ENCODE data around the gene MAP3K20.
"Not testable (repeated sequence)": the region's sequence is repeated elsewhere in the genome, so short reads cannot be mapped to it uniquely, and the experiment has no call there.

MAP3K20 gene

GRCh38 chr2:173092844-173093402 is 17.3 kb downstream of the MAP3K20 start:
- H3K27me3 ChIP-seq, result no peaks in the 10 kb centered on the region
- no peaks in the 10 kb centered on the region for H3K36me3 ChIP-seq
- TF ChIP-seq, protein P1, sequence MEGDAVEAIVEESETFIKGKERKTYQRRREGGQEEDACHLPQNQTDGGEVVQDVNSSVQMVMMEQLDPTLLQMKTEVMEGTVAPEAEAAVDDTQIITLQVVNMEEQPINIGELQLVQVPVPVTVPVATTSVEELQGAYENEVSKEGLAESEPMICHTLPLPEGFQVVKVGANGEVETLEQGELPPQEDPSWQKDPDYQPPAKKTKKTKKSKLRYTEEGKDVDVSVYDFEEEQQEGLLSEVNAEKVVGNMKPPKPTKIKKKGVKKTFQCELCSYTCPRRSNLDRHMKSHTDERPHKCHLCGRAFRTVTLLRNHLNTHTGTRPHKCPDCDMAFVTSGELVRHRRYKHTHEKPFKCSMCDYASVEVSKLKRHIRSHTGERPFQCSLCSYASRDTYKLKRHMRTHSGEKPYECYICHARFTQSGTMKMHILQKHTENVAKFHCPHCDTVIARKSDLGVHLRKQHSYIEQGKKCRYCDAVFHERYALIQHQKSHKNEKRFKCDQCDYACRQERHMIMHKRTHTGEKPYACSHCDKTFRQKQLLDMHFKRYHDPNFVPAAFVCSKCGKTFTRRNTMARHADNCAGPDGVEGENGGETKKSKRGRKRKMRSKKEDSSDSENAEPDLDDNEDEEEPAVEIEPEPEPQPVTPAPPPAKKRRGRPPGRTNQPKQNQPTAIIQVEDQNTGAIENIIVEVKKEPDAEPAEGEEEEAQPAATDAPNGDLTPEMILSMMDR (IDR thresholded peaks at IDR 0.05), result no peak
- H3K9me3 ChIP-seq, result no peaks in the 10 kb centered on the region
- H3K4me1 ChIP-seq (ENCODE audit: control insufficient read depth in 1 of 2, insufficient read depth in 1 of 2, low read depth in 1 of 2, low read length in 1 of 2), result no peaks in the 10 kb centered on the region
- H3K27ac ChIP-seq, result no peak overlapping the region
- H3K4me3 ChIP-seq (ENCODE audit: low read depth in 1 of 2, low read length in 1 of 2), result no peak overlapping the region

DNA sequence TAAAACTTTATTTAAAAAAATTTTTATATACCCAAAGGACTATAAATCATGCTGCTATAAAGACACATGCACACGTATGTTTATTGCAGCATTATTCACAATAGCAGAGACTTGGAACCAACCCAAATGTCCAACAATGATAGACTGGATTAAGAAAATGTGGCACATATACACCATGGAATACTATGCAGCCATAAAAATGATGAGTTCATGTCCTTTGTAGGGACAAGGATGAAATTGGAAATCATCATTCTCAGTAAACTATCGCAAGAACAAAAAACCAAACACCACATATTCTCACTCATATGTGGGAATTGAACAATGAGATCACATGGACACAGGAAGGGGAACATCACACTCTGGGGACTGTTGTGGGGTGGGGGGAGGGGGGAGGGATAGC is 18.0 kb downstream of the MAP3K20 start:
- H3K36me3 ChIP-seq; H3K4me3 ChIP-seq (ENCODE audit: low read depth in 1 of 2, low read length in 1 of 2); H3K9me3 ChIP-seq; H3K27ac ChIP-seq; H3K27me3 ChIP-seq; H3K4me1 ChIP-seq (ENCODE audit: control insufficient read depth in 1 of 2, insufficient read depth in 1 of 2, low read depth in 1 of 2, low read length in 1 of 2): not testable (repeated sequence)

DNA sequence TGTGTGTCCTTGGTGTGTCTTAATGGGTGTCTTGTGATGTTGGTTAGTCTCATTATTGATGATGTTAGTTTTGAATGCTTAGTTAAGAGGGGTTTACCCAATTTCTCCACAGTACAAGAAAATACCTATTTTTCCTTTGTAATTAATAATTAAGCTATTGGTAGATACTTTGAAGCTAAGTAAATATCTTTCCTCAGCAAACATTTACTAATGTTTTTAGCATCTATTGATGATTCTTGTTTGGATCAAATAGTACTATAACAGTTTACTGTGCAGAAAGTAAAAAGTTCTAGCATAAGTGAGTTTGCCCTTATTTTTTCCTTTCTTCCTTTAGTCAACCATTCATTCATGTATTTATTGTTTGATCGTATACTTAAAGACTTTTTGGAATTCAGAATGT is 19.1 kb downstream of the MAP3K20 start:
- Histone ChIP-seq H3K4me3 (ENCODE audit: low read depth in 1 of 2, low read length in 1 of 2) (no peak overlapping the region), H3K27me3 (no peaks in the 10 kb centered on the region), H3K4me1 (ENCODE audit: control insufficient read depth in 1 of 2, insufficient read depth in 1 of 2, low read depth in 1 of 2, low read length in 1 of 2) (no peaks in the 10 kb centered on the region), H3K27ac (no peak overlapping the region), H3K9me3 (no peaks in the 10 kb centered on the region), H3K36me3 (no peaks in the 10 kb centered on the region)
- TF ChIP-seq, protein P1 (IDR thresholded peaks at IDR 0.05), result no peak

DNA sequence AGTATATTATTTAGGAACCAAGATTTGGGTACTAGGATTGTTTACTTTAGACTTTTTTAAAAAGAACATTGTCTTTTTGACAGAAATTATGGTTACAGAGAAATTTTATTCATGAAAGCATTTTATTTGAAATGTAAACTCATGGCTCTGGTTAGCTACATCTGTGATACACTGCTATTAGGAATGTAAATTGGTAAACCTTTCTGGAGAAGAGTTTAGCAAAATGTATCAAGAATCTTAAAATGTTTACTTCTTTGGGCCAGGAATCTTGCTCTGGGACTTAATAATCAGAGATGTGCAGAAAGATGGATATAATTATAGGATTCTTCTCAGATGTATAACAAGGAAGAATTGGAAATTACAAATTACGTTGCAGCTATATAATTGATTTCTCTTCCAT is 19.7 kb downstream of the MAP3K20 start:
- TF ChIP-seq, protein P1 (IDR thresholded peaks at IDR 0.05), result no peak
- Histone ChIP-seq H3K4me1 (ENCODE audit: control insufficient read depth in 1 of 2, insufficient read depth in 1 of 2, low read depth in 1 of 2, low read length in 1 of 2) (no peaks in the 10 kb centered on the region), H3K36me3 (no peaks in the 10 kb centered on the region), H3K9me3 (no peaks in the 10 kb centered on the region), H3K4me3 (ENCODE audit: low read depth in 1 of 2, low read length in 1 of 2) (no peak overlapping the region), H3K27ac (no peak overlapping the region), H3K27me3 (no peaks in the 10 kb centered on the region)

- H3K27me3 ChIP-seq, result no peaks in the 10 kb centered on the region
- H3K4me1 ChIP-seq (ENCODE audit: control insufficient read depth in 1 of 2, insufficient read depth in 1 of 2, low read depth in 1 of 2, low read length in 1 of 2), result no peaks in the 10 kb centered on the region
- no peaks in the 10 kb centered on the region for H3K9me3 ChIP-seq
- H3K4me3 ChIP-seq (ENCODE audit: low read depth in 1 of 2, low read length in 1 of 2), result no peak overlapping the region
- no peak overlapping the region for H3K27ac ChIP-seq
- TF ChIP-seq, protein P1 (IDR thresholded peaks at IDR 0.05), result no peak
- no peaks in the 10 kb centered on the region for H3K36me3 ChIP-seq
Observed at GRCh38 chr2:173099271-173099670, 23.6 kb downstream of the MAP3K20 start.

- H3K36me3 ChIP-seq, result no peaks in the 10 kb centered on the region
- TF ChIP-seq, protein P1 (IDR thresholded peaks at IDR 0.05), result no peak
- no peaks in the 10 kb centered on the region for H3K4me1 ChIP-seq (ENCODE audit: control insufficient read depth in 1 of 2, insufficient read depth in 1 of 2, low read depth in 1 of 2, low read length in 1 of 2)
- H3K27ac ChIP-seq, result no peak overlapping the region
- no peaks in the 10 kb centered on the region for H3K9me3 ChIP-seq
- H3K4me3 ChIP-seq (ENCODE audit: low read depth in 1 of 2, low read length in 1 of 2), result no peak overlapping the region
- no peaks in the 10 kb centered on the region for H3K27me3 ChIP-seq
Observed at GRCh38 chr2:173099804-173100203, 24.2 kb downstream of the MAP3K20 start.

Measured in neutrophil (primary cell).